Thyroid gland (tissue), 4 donors: ENCODE data around the gene TTC39B. TPM values are rescaled to one million over a fixed set of nuclear protein-coding genes. Genes with fewer than 3 reads are reported as not detected.

ENCODE experiments used
- DNase-seq, 2 donors: peaks; one replicate each; pipeline ENCODE4 v3.0.0-alpha.2; 2019
- H3K27ac ChIP-seq, 3 donors: fragments of 200-600 bp; sonication (generic); 1 replicate in 2 of 3; 2 replicates in 1 of 3; pipeline ENCODE4 v1.5.1; 2016 to 2019; ENCODE audit warnings: mild to moderate bottlenecking in 1 of 3, moderate library complexity in 1 of 3
- H3K27me3 ChIP-seq: fragments of 200-600 bp; sonication (generic); one replicate; pipeline ENCODE4 v1.5.1; 2019
- H3K36me3 ChIP-seq, 2 donors: fragments of 200-600 bp; sonication (generic); one replicate each; pipeline ENCODE4 v1.5.1; 2016 to 2019
- H3K4me1 ChIP-seq, 2 donors: fragments of 200-600 bp; sonication (generic); one replicate each; pipeline ENCODE4 v1.5.1; 2017 to 2019
- H3K4me3 ChIP-seq, 3 donors: fragments of 200-600 bp; sonication (generic); replicated peaks in 1 of 3; 1 replicate in 2 of 3; 2 replicates in 1 of 3; pipeline ENCODE4 v1.5.1; 2016; ENCODE audit warnings: mild to moderate bottlenecking in 1 of 3
- H3K9me3 ChIP-seq: fragments of 200-600 bp; sonication (generic); one replicate; pipeline ENCODE4 v1.5.1; 2017
- CTCF ChIP-seq, 6 experiments: fragments of 200-600 bp in 3 of 6; fragments of 450-650 bp in 3 of 6; sonication (generic) in 3 of 6; IDR thresholded peaks; one replicate each; pipeline ENCODE4 v1.5.1; 2016 to 2019; ENCODE audit warnings: antibody characterized with exemption in 6 of 6, mild to moderate bottlenecking in 2 of 6, inconsistent platforms in 1 of 6, moderate library complexity in 1 of 6
- POLR2A ChIP-seq, 2 donors: fragments of 450-650 bp; IDR thresholded peaks; one replicate each; pipeline ENCODE4 v1.6.1; 2017; ENCODE audit warnings: antibody characterized with exemption in 2 of 2, mild to moderate bottlenecking in 2 of 2, moderate library complexity in 1 of 2
- WGBS, 2 donors: methylation state at CpG; one replicate each; pipeline ENCODE4 v1.1.5; 2017; 5-methylcytosine and 5-hydroxymethylcytosine counted together
- intact Hi-C: fragments of 100-400 bp; cut with DNase I; formaldehyde crosslinking; loops from one replicate; pipeline ENCODE4 v1.15.1; 2023
- total RNA-seq, 4 donors: library from RNA; depleted of rRNA; stranded (reverse); fragments of >200 nt; gene quantifications; one replicate each; pipeline ENCODE4 v1.2.3, GENCODE V29; 2016

TTC39B gene
- total RNA-seq, 4 donors from 2014 or later = 10.3 to 18.7 (median 11.3) TPM

GRCh38 chr9:15200111-15200510 is 106.9 kb downstream of the TTC39B start:
- H3K4me3 ChIP-seq = no peak overlapping the region
- H3K27me3 ChIP-seq = no peaks in the 10 kb centered on the region
- 96 to 97% methylated on average over 3 of the region's 3 CpGs for WGBS, 2 donors
- H3K36me3 ChIP-seq = no peaks in the 10 kb centered on the region
- TF ChIP-seq CTCF (IDR thresholded peaks at IDR 0.05) (no peak), POLR2A (IDR thresholded peaks at IDR 0.05) (no peak)
- intact Hi-C loops = no loop called here
- H3K4me1 ChIP-seq = no peaks in the 10 kb centered on the region
- no peaks in the 10 kb centered on the region for H3K9me3 ChIP-seq
- H3K27ac ChIP-seq = no peak overlapping the region
- no peak for DNase-seq

- Histone ChIP-seq H3K27me3 (no peaks in the 10 kb centered on the region), H3K4me3 (no peak overlapping the region), H3K36me3 (peaks cover 0 to under 1% of the 10 kb centered on the region in 2 donors), H3K27ac (no peak overlapping the region), H3K4me1 (no peaks in the 10 kb centered on the region), H3K9me3 (no peaks in the 10 kb centered on the region)
- 94 to 97% methylated on average over 5 of the region's 5 CpGs for WGBS, 2 donors
- no peak for DNase-seq
- TF ChIP-seq CTCF (IDR thresholded peaks at IDR 0.05) (no peak), POLR2A (IDR thresholded peaks at IDR 0.05) (no peak)
- intact Hi-C loops = no loop called here
Measured at GRCh38 chr9:15192856-15193255, 114.2 kb downstream of the TTC39B start.

GRCh38 chr9:15191378-15191777 is 115.6 kb downstream of the TTC39B start:
- H3K27me3 ChIP-seq = no peaks in the 10 kb centered on the region
- H3K9me3 ChIP-seq = no peaks in the 10 kb centered on the region
- H3K4me3 ChIP-seq = no peak overlapping the region
- TF ChIP-seq CTCF (IDR thresholded peaks at IDR 0.05) (no peak), POLR2A (IDR thresholded peaks at IDR 0.05) (no peak)
- peaks cover 0 to 6% of the 10 kb centered on the region in 2 donors for H3K36me3 ChIP-seq
- no peak for DNase-seq
- intact Hi-C loops = no loop called here
- no peak overlapping the region for H3K27ac ChIP-seq
- no peaks in the 10 kb centered on the region for H3K4me1 ChIP-seq

- Histone ChIP-seq H3K36me3 (peaks cover 0 to 6% of the 10 kb centered on the region in 2 donors), H3K4me1 (no peaks in the 10 kb centered on the region), H3K27me3 (no peaks in the 10 kb centered on the region), H3K27ac (no peak overlapping the region), H3K9me3 (no peaks in the 10 kb centered on the region), H3K4me3 (no peak overlapping the region)
- TF ChIP-seq POLR2A (IDR thresholded peaks at IDR 0.05) (no peak), CTCF (IDR thresholded peaks at IDR 0.05) (no peak)
- intact Hi-C loops = no loop called here
- no peak for DNase-seq
- 81 to 89% methylated on average over 7 of the region's 7 CpGs for WGBS, 2 donors
Measured at GRCh38 chr9:15189481-15189880, 117.5 kb downstream of the TTC39B start.

- WGBS, 2 donors = 80 to 91% methylated on average over 1 of the region's 1 CpG
- DNase-seq = no peak
- Histone ChIP-seq H3K27me3 (no peaks in the 10 kb centered on the region), H3K4me3 (no peak overlapping the region), H3K9me3 (no peaks in the 10 kb centered on the region), H3K4me1 (no peaks in the 10 kb centered on the region), H3K27ac (no peak overlapping the region), H3K36me3 (peaks cover 0 to 6% of the 10 kb centered on the region in 2 donors)
- TF ChIP-seq POLR2A (IDR thresholded peaks at IDR 0.05) = no peak
- TF ChIP-seq CTCF (IDR thresholded peaks at IDR 0.05) = no peak
- intact Hi-C loops = no loop called here
Measured at GRCh38 chr9:15187589-15187988, 119.4 kb downstream of the TTC39B start.
